HCT116 (cell line): Measurements from ENCODE around the gene ATRN. TPM values are rescaled to one million over a fixed set of nuclear protein-coding genes. Genes with fewer than 3 reads are reported as not detected.

Source experiments
- ATAC-seq: fragments of 200-7000 bp; cut with Tn5 transposase; 2 replicates; pipeline ENCODE4 v1.9.1; 2020; ENCODE audit warnings: mild to moderate bottlenecking, moderate library complexity
- BruUV-seq: library from RNA; stranded (reverse); fragments of 400-500 nt; replicated peaks from 2 replicates; lab custom pipeline; 2021; lab: Mats Ljungman, UMichigan
- CTCF ChIA-PET: fragments of 300-600 bp; sonication (Branson Sonifier 250); formaldehyde crosslinking; loops from one replicate; lab custom pipeline; 2021; ENCODE audit warnings: antibody characterized with exemption; lab: Charles Lee
- POLR2A ChIA-PET: fragments of 300-600, 350-600 bp; sonication (Branson Sonifier 250); formaldehyde crosslinking; loops from one replicate; lab custom pipeline; 2021; ENCODE audit warnings: antibody characterized with exemption; lab: Charles Lee
- RAD21 ChIA-PET, 2 experiments: fragments of 300-600 bp; sonication (Branson Sonifier 250); formaldehyde crosslinking; loops; one replicate each; lab custom pipeline; 2023; ENCODE audit warnings: low total read pairs in 2 of 2; ENCODE audit not compliant: uncharacterized antibody in 2 of 2, unreplicated experiment in 2 of 2, low non-redundant PET in 1 of 2; lab: Charles Lee
- DNase-seq: peaks from one replicate; pipeline ENCODE4 v3.0.0-alpha.2; 2010; ENCODE audit warnings: low read depth, low spot score
- H2AFZ ChIP-seq: fragments of 200-600 bp; shearing (Covaris generic), sonication (generic); 2 replicates; pipeline ENCODE4 v1.6.1; 2017; ENCODE audit warnings: low read depth, mixed run types, mixed read lengths, antibody characterized with exemption, low read length; ENCODE audit not compliant: poor library complexity, severe bottlenecking
- H3K27ac ChIP-seq: 2 replicates; pipeline ENCODE4 v1.5.1; 2012; ENCODE audit warnings: low read depth, low read length
- H3K27me3 ChIP-seq: fragments of 200-600 bp; sonication (generic); 2 replicates; pipeline ENCODE4 v1.6.1; 2016; ENCODE audit warnings: mixed run types, low read length, mixed read lengths; ENCODE audit not compliant: insufficient read depth
- H3K36me3 ChIP-seq, 2 experiments: fragments of 200-500 bp in 1 of 2; fragments of 200-600 bp in 1 of 2; sonication (Bioruptor generic) in 1 of 2; sonication (generic) in 1 of 2; 2 replicates each; pipeline versions ENCODE4 v1.5.1 to v1.6.1; 2014 to 2016; ENCODE audit warnings: low read length in 2 of 2, inconsistent platforms in 1 of 2, mixed read lengths in 1 of 2, mixed run types in 1 of 2; ENCODE audit not compliant: insufficient read depth in 2 of 2, control insufficient read depth in 1 of 2
- H3K4me1 ChIP-seq, 2 experiments: fragments of 200-600 bp in 1 of 2; sonication (generic) in 1 of 2; 2 replicates each; pipeline versions ENCODE4 v1.5.1 to v1.6.1; 2012 to 2017; ENCODE audit warnings: low read length in 2 of 2, inconsistent platforms in 1 of 2, mild to moderate bottlenecking in 1 of 2, mixed read lengths in 1 of 2, mixed run types in 1 of 2, moderate library complexity in 1 of 2; ENCODE audit not compliant: insufficient read depth in 2 of 2, control insufficient read depth in 1 of 2
- H3K4me2 ChIP-seq: fragments of 200-600 bp; sonication (generic); 2 replicates; pipeline ENCODE4 v1.6.1; 2017; ENCODE audit warnings: mixed run types, low read length, mixed read lengths
- H3K4me3 ChIP-seq, 2 experiments: fragments of 200-600 bp in 1 of 2; sonication (generic) in 1 of 2; replicated peaks in 1 of 2; 2 replicates each; pipeline ENCODE4 v1.5.1; 2011 to 2016; ENCODE audit warnings: low read length in 2 of 2, control low read depth in 1 of 2, low read depth in 1 of 2, mild to moderate bottlenecking in 1 of 2, mixed read lengths in 1 of 2, mixed run types in 1 of 2
- H3K79me2 ChIP-seq: fragments of 200-600 bp; sonication (generic); 2 replicates; pipeline ENCODE4 v1.6.1; 2017; ENCODE audit warnings: mild to moderate bottlenecking, mixed run types, low read length, moderate library complexity, mixed read lengths; ENCODE audit not compliant: insufficient read depth
- H3K9ac ChIP-seq: fragments of 200-600 bp; sonication (generic); 2 replicates; pipeline ENCODE4 v1.6.1; 2016; ENCODE audit warnings: low read length, mixed read lengths
- H3K9me2 ChIP-seq: fragments of 200-600 bp; sonication (generic), shearing (Covaris generic); 2 replicates; pipeline ENCODE4 v1.6.1; 2017; ENCODE audit warnings: mixed run types, mild to moderate bottlenecking, moderate library complexity; ENCODE audit not compliant: insufficient read depth
- H3K9me3 ChIP-seq, 2 experiments: fragments of 200-500 bp in 1 of 2; fragments of 200-600 bp in 1 of 2; sonication (Bioruptor generic) in 1 of 2; sonication (generic) in 1 of 2; 2 replicates each; pipeline ENCODE4 v1.6.1; 2014 to 2017; ENCODE audit warnings: low read length in 2 of 2, mixed read lengths in 2 of 2, inconsistent platforms in 1 of 2, low read depth in 1 of 2, mild to moderate bottlenecking in 1 of 2, mixed run types in 1 of 2, moderate library complexity in 1 of 2; ENCODE audit not compliant: control insufficient read depth in 1 of 2, insufficient read depth in 1 of 2
- H4K20me1 ChIP-seq: fragments of 200-600 bp; sonication (generic), shearing (Covaris generic); 2 replicates; pipeline ENCODE4 v1.6.1; 2017; ENCODE audit warnings: mixed run types, mild to moderate bottlenecking, moderate library complexity; ENCODE audit not compliant: insufficient read depth
- CBX3 ChIP-seq: IDR thresholded peaks from 2 replicates; pipeline ENCODE4 v1.6.1; 2012; ENCODE audit warnings: low read depth
- CEBPB ChIP-seq: IDR thresholded peaks from 2 replicates; pipeline ENCODE4 v1.6.1; 2012; ENCODE audit warnings: low read depth
- CTCF ChIP-seq, 3 experiments: fragments of 200-600 bp in 1 of 3; sonication (generic) in 1 of 3; IDR thresholded peaks in 2 of 3; conservative IDR thresholded peaks in 1 of 3; 2 replicates each; pipeline ENCODE4 v1.5.1; 2012 to 2017; ENCODE audit warnings: low read depth in 2 of 3, low read length in 2 of 3, antibody characterized with exemption in 1 of 3, borderline replicate concordance in 1 of 3, control low read depth in 1 of 3, mild to moderate bottlenecking in 1 of 3, mixed read lengths in 1 of 3, mixed run types in 1 of 3, moderate library complexity in 1 of 3; ENCODE audit not compliant: insufficient read depth in 1 of 3
- EGR1 ChIP-seq: IDR thresholded peaks from 2 replicates; pipeline ENCODE4 v1.6.1; 2012; ENCODE audit warnings: low read depth
- EZH2phosphoT487 ChIP-seq: fragments of 200-600 bp; IDR thresholded peaks from 2 replicates; pipeline ENCODE4 v1.6.1; 2018; ENCODE audit warnings: antibody characterized with exemption, borderline replicate concordance
- FOSL1 ChIP-seq: IDR thresholded peaks from 2 replicates; pipeline ENCODE4 v1.6.1; 2012; ENCODE audit warnings: low read depth
- JUND ChIP-seq: IDR thresholded peaks from 2 replicates; pipeline ENCODE4 v1.6.1; 2012
- RAD21 ChIP-seq: IDR thresholded peaks from 2 replicates; pipeline ENCODE4 v1.6.1; 2012; ENCODE audit warnings: low read depth, mild to moderate bottlenecking
- SIN3A ChIP-seq: IDR thresholded peaks from 2 replicates; pipeline ENCODE4 v1.6.1; 2012; ENCODE audit warnings: low read depth
- TCF7L2 ChIP-seq: IDR thresholded peaks from 2 replicates; pipeline ENCODE4 v1.7.0; 2011; ENCODE audit warnings: borderline replicate concordance, inconsistent platforms; ENCODE audit not compliant: insufficient read depth, insufficient read length; ENCODE audit errors: extremely low read depth
- YY1 ChIP-seq: IDR thresholded peaks from 2 replicates; pipeline ENCODE4 v1.6.1; 2011; ENCODE audit warnings: low read length, low read depth, moderate library complexity, mild to moderate bottlenecking; ENCODE audit not compliant: insufficient replicate concordance; ENCODE audit errors: extremely low read depth
- intact Hi-C: fragments of 100-400 bp; cut with micrococcal nuclease; formaldehyde crosslinking; loops from 2 replicates; pipeline ENCODE4 v1.10.0; 2022
- total RNA-seq: library from RNA; stranded (reverse); gene quantifications from one replicate; pipeline ENCODE4 v1.2.1, GENCODE V29; 2021; ENCODE audit not compliant: unreplicated experiment

The ATRN gene
- total RNA-seq, 1 experiment from 2014 or later = 24.4 TPM

- Histone ChIP-seq H3K4me2 (no peak overlapping the region), H3K4me1 (no peaks in the 10 kb centered on the region), H3K27ac (no peak overlapping the region), H3K27me3 (no peaks in the 10 kb centered on the region), H3K4me3 (no peak overlapping the region), H3K79me2 (peaks cover 5% of the 10 kb centered on the region), H3K9ac (no peak overlapping the region), H2AFZ (no peak overlapping the region), H4K20me1 (no peaks in the 10 kb centered on the region), H3K36me3 (no peaks in the 10 kb centered on the region), H3K9me2 (no peaks in the 10 kb centered on the region), H3K9me3 (no peaks in the 10 kb centered on the region)
- ChIA-PET POLR2A (no interaction called here), RAD21 (no interaction called here), CTCF (interaction anchor here (1.5 kb wide), 1 partner anchor 48 kb away, joined by 3 read pairs; no protein-coding TSS in a partner anchor)
- intact Hi-C loops = no loop called here
- no peak for ATAC-seq
- BruUV-seq = no TSS peak
- no peak for DNase-seq
- TF ChIP-seq RAD21 (no peak), CTCF (IDR thresholded peaks at IDR 0.05 in 2 of 3, conservative IDR thresholded peaks at IDR 0.05 in 1 of 3; ENCODE audit: borderline replicate concordance in 1 of 3, insufficient read depth in 1 of 3, low read depth in 2 of 3, low read length in 2 of 3) (no peak), FOSL1 (no peak), TCF7L2 (no peak), YY1 (no peak), SIN3A (no peak), CEBPB (no peak), EGR1 (no peak), EZH2phosphoT487 (no peak), JUND (no peak), CBX3 (no peak)
Observed at GRCh38 chr20:3515379-3516170, 44.8 kb downstream of the ATRN start.
